Lower leg skin (tissue), 3 donors: ENCODE results near the gene VGLL1.

Experiments used
- POLR2A ChIP-seq, 2 donors: fragments of 450-650 bp; IDR thresholded peaks; one replicate each; pipeline ENCODE4 v1.6.1; 2016 to 2017; ENCODE audit warnings: antibody characterized with exemption in 2 of 2, mild to moderate bottlenecking in 1 of 2, moderate library complexity in 1 of 2
- TF ChIP-seq, protein P1 (sequence below), 3 donors: fragments of 450-650 bp; IDR thresholded peaks; one replicate each; pipeline ENCODE4 v1.5.1; 2016; ENCODE audit warnings: antibody characterized with exemption in 3 of 3, mild to moderate bottlenecking in 3 of 3, moderate library complexity in 2 of 3

DNA sequence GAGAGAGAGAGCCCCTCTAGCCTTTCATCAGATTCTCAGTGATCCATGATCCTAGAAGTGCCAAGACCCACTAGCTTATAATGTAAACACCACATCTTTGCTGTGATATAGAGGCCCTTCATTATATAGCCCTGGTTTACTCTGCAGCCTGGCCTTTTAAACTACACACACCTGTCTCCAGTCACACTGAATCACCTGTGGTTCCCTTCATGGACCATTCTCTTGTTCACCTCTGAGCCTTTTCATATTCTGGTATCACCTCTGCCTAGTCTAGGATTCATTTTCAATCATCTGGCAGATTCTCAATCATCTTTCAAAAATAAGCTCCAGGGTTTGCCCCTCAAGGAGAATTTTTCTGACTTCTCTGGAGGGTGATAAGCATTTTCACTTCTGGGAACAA lies 65.9 kb downstream of the VGLL1 start:
- TF ChIP-seq, protein P1, sequence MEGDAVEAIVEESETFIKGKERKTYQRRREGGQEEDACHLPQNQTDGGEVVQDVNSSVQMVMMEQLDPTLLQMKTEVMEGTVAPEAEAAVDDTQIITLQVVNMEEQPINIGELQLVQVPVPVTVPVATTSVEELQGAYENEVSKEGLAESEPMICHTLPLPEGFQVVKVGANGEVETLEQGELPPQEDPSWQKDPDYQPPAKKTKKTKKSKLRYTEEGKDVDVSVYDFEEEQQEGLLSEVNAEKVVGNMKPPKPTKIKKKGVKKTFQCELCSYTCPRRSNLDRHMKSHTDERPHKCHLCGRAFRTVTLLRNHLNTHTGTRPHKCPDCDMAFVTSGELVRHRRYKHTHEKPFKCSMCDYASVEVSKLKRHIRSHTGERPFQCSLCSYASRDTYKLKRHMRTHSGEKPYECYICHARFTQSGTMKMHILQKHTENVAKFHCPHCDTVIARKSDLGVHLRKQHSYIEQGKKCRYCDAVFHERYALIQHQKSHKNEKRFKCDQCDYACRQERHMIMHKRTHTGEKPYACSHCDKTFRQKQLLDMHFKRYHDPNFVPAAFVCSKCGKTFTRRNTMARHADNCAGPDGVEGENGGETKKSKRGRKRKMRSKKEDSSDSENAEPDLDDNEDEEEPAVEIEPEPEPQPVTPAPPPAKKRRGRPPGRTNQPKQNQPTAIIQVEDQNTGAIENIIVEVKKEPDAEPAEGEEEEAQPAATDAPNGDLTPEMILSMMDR (IDR thresholded peaks at IDR 0.05): no peak
- no peak for TF ChIP-seq POLR2A (IDR thresholded peaks at IDR 0.05)
